ENCODE data around the gene FLNC. TPM values are rescaled to one million over a fixed set of nuclear protein-coding genes. Genes with fewer than 3 reads are reported as not detected.

Gene FLNC
- total and polyA plus RNA-seq, 10 donors = 0.21 to 1.8 (median 0.66) TPM

- peak; percentile 59 for DNase-seq
- H3K4me3 ChIP-seq = no peak overlapping the region
- H3K36me3 ChIP-seq = no peaks in the 10 kb centered on the region
- TF ChIP-seq POLR2A (IDR thresholded peaks at IDR 0.05) (no peak), POLR2AphosphoS5 (IDR thresholded peaks at IDR 0.05) (no peak)
- TF ChIP-seq, protein P1, sequence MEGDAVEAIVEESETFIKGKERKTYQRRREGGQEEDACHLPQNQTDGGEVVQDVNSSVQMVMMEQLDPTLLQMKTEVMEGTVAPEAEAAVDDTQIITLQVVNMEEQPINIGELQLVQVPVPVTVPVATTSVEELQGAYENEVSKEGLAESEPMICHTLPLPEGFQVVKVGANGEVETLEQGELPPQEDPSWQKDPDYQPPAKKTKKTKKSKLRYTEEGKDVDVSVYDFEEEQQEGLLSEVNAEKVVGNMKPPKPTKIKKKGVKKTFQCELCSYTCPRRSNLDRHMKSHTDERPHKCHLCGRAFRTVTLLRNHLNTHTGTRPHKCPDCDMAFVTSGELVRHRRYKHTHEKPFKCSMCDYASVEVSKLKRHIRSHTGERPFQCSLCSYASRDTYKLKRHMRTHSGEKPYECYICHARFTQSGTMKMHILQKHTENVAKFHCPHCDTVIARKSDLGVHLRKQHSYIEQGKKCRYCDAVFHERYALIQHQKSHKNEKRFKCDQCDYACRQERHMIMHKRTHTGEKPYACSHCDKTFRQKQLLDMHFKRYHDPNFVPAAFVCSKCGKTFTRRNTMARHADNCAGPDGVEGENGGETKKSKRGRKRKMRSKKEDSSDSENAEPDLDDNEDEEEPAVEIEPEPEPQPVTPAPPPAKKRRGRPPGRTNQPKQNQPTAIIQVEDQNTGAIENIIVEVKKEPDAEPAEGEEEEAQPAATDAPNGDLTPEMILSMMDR (IDR thresholded peaks at IDR 0.05 in 8 of 11, conservative IDR thresholded peaks at IDR 0.05 in 3 of 11) = no peak
- no peak overlapping the region for H3K27ac ChIP-seq
- peaks cover 0 to 40% (median 13%) of the 10 kb centered on the region in 7 donors for H3K27me3 ChIP-seq (replicated peaks in 1 of 7)
- intact Hi-C loops (cut with DNase I; ENCODE audit: low total_unique reads) = no loop called here
- H3K9me3 ChIP-seq = peaks cover 0 to 5% (median 0%) of the 10 kb centered on the region in 8 donors
- WGBS, 5 donors = 90 to 94% (median 93%) methylated on average over 10 to 23 of the region's 23 CpGs
- H3K4me1 ChIP-seq = peaks cover 0 to 14% (median 7%) of the 10 kb centered on the region in 6 donors
Measured at GRCh38 chr7:128893251-128894100, 63.3 kb downstream of the FLNC start.

- peak; percentile 44 for DNase-seq
- Histone ChIP-seq H3K36me3 (no peaks in the 10 kb centered on the region), H3K27ac (no peak overlapping the region), H3K4me1 (peaks cover 0 to 14% (median 7%) of the 10 kb centered on the region in 6 donors), H3K27me3 (replicated peaks in 1 of 7) (peaks cover 0 to 34% (median 13%) of the 10 kb centered on the region in 7 donors), H3K9me3 (peaks cover 0 to 9% (median 5%) of the 10 kb centered on the region in 8 donors), H3K4me3 (no peak overlapping the region)
- 86 to 95% (median 94%) methylated on average over 6 of the region's 6 CpGs for WGBS, 5 donors
- intact Hi-C loops (cut with DNase I; ENCODE audit: low total_unique reads) = no loop called here
- TF ChIP-seq POLR2AphosphoS5 (IDR thresholded peaks at IDR 0.05) (no peak), POLR2A (IDR thresholded peaks at IDR 0.05) (no peak)
- TF ChIP-seq, protein P1 (IDR thresholded peaks at IDR 0.05 in 8 of 11, conservative IDR thresholded peaks at IDR 0.05 in 3 of 11) = no peak
Measured at GRCh38 chr7:128894101-128894440, 63.9 kb downstream of the FLNC start.

DNA sequence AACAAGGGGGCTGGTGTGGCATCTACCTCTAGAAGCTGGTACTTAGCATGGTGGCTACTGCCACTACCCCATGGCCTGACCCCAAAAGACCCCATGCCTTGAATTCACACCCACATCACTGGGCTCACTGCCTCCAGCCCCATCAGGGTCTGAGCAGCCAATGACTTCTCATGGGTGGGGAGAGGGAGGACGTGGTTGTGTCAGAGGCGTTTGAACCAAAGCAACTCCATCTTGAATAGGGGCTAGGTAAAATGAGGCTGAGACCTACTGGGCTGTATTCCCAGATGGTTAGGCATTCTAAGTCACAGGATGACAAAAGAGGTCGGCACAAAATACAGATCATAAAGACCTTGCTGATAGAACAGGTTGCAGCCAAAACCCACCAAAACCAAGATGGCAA is 65.1 kb downstream of the FLNC start:
- TF ChIP-seq POLR2AphosphoS5 (IDR thresholded peaks at IDR 0.05) = no peak
- TF ChIP-seq, protein P1 (IDR thresholded peaks at IDR 0.05 in 8 of 11, conservative IDR thresholded peaks at IDR 0.05 in 3 of 11) = no peak
- no peak for TF ChIP-seq POLR2A (IDR thresholded peaks at IDR 0.05)
- no peaks in the 10 kb centered on the region for H3K36me3 ChIP-seq
- H3K27me3 ChIP-seq (replicated peaks in 1 of 7) = peaks cover 0 to 23% (median 13%) of the 10 kb centered on the region in 7 donors
- H3K4me1 ChIP-seq = peaks cover 0 to 13% (median 7%) of the 10 kb centered on the region in 6 donors
- H3K9me3 ChIP-seq = peaks cover 0 to 21% (median 16%) of the 10 kb centered on the region in 8 donors
- no peak overlapping the region for H3K4me3 ChIP-seq
- WGBS, 5 donors = 79 to 88% (median 87%) methylated on average over 3 of the region's 3 CpGs
- DNase-seq = peak; percentile 30
- H3K27ac ChIP-seq = no peak overlapping the region
- intact Hi-C loops (cut with DNase I; ENCODE audit: low total_unique reads) = no loop called here

DNA sequence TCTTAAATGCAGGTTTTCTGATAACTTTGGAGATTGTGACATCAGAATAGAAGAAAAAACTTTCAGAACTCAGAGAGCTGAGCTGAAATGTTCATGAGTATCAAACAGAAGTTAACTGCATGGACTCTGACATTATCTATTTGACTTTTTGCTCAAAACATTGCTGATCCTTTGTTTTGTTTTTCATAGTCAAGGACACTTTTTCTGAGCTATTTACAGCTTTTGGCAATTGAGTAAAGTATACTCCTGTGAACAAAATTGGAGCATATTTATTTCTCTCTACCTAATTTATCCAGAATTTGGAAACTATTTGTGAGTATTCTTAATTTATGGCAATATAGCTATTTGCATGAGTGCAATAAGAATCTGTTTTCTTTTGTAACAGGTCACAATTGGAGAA is 69.2 kb downstream of the FLNC start:
- H3K36me3 ChIP-seq = no peaks in the 10 kb centered on the region
- peaks cover 0 to 3% (median under 1%) of the 10 kb centered on the region in 6 donors for H3K4me1 ChIP-seq
- TF ChIP-seq POLR2A (IDR thresholded peaks at IDR 0.05) = no peak
- no peak for TF ChIP-seq POLR2AphosphoS5 (IDR thresholded peaks at IDR 0.05)
- TF ChIP-seq, protein P1 (IDR thresholded peaks at IDR 0.05 in 8 of 11, conservative IDR thresholded peaks at IDR 0.05 in 3 of 11) = no peak
- no peak overlapping the region for H3K4me3 ChIP-seq
- H3K27ac ChIP-seq = no peak overlapping the region
- intact Hi-C loops (cut with DNase I; ENCODE audit: low total_unique reads) = no loop called here
- no peak for DNase-seq
- peaks cover 0 to 22% (median 16%) of the 10 kb centered on the region in 8 donors for H3K9me3 ChIP-seq
- peaks cover 0 to 8% (median 0%) of the 10 kb centered on the region in 7 donors for H3K27me3 ChIP-seq (replicated peaks in 1 of 7)
